Measurements from ENCODE around the gene ADARB2.

DNA sequence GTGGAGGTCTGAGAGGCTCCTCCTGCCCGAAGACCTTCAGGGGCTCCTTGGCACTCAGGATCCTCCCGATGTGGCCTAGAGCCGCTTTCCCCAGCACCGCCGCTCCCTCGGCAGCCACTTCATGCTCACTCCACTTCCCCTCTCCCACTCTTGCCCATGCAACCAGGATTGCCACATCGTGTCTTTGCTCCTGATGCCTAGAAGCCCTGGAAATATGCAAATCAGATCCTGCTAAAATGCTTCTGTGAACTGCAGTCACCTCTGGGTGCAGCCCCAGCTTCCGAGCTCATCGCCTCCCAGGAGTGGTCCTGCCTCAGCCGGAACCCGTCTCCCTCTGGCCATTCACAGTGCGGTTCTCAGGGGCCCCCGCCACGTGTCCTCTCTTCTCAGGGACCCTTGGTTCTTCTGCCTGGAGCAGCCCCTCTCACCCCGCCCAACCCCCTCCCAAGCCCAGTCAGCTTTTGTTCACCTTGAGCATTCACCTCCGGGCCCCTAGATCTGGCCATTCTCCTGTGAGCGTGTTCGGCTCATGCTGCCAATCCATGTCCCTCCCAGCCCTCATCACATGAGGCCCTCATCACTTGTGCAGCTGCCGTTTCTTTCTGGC is 175.5 kb downstream of the ADARB2 start:
- TF ChIP-seq, protein P1, sequence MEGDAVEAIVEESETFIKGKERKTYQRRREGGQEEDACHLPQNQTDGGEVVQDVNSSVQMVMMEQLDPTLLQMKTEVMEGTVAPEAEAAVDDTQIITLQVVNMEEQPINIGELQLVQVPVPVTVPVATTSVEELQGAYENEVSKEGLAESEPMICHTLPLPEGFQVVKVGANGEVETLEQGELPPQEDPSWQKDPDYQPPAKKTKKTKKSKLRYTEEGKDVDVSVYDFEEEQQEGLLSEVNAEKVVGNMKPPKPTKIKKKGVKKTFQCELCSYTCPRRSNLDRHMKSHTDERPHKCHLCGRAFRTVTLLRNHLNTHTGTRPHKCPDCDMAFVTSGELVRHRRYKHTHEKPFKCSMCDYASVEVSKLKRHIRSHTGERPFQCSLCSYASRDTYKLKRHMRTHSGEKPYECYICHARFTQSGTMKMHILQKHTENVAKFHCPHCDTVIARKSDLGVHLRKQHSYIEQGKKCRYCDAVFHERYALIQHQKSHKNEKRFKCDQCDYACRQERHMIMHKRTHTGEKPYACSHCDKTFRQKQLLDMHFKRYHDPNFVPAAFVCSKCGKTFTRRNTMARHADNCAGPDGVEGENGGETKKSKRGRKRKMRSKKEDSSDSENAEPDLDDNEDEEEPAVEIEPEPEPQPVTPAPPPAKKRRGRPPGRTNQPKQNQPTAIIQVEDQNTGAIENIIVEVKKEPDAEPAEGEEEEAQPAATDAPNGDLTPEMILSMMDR (IDR thresholded peaks at IDR 0.05): no peak
- TF ChIP-seq POLR2A (IDR thresholded peaks at IDR 0.05): no peak
- TF ChIP-seq EP300 (IDR thresholded peaks at IDR 0.05): no peak
